Nephron (organoid): Measurements from ENCODE around the gene VPS39.

ENCODE experiments used
- H3K27ac Mint-ChIP-seq, 3 experiments: 2 replicates each; pipeline ENCODE4 v1.8.0; 2020; ENCODE audit warnings: mixed read lengths in 3 of 3, mild to moderate bottlenecking in 2 of 3, moderate library complexity in 1 of 3
- H3K27me3 Mint-ChIP-seq: 2 replicates; pipeline ENCODE4 v1.8.0; 2021; ENCODE audit warnings: low read depth, mild to moderate bottlenecking, moderate library complexity, mixed read lengths
- H3K36me3 Mint-ChIP-seq: 2 replicates; pipeline ENCODE4 v1.8.0; 2020; ENCODE audit warnings: low read depth, mixed read lengths
- H3K4me1 Mint-ChIP-seq: 2 replicates; pipeline ENCODE4 v1.8.0; 2020; ENCODE audit warnings: mixed read lengths
- H3K4me3 Mint-ChIP-seq, 3 experiments: 2 replicates each; pipeline ENCODE4 v1.8.0; 2020; ENCODE audit warnings: mild to moderate bottlenecking in 3 of 3, mixed read lengths in 3 of 3, moderate library complexity in 2 of 3
- H3K9me3 Mint-ChIP-seq: 2 replicates; pipeline ENCODE4 v1.8.0; 2020; ENCODE audit warnings: mixed read lengths
- CTCF ChIP-seq, 3 experiments: fragments of 200-600 bp; sonication (generic); IDR thresholded peaks; one replicate each; pipeline ENCODE4 v1.5.0; 2021; ENCODE audit warnings: antibody characterized with exemption in 3 of 3; ENCODE audit not compliant: unreplicated experiment in 3 of 3

Gene VPS39

GRCh38 chr15:42129364-42129763 is 78.7 kb downstream of the VPS39 start:
- no peak for TF ChIP-seq CTCF (IDR thresholded peaks at IDR 0.05; ENCODE audit: unreplicated experiment in 3 of 3)
- Mint-ChIP-seq H3K9me3 (no peaks in the 10 kb centered on the region), H3K4me3 (no peak overlapping the region), H3K4me1 (no peaks in the 10 kb centered on the region), H3K27ac (no peak overlapping the region), H3K36me3 (no peaks in the 10 kb centered on the region), H3K27me3 (peaks cover 23% of the 10 kb centered on the region)

GRCh38 chr15:42128476-42128875 is 79.6 kb downstream of the VPS39 start:
- Mint-ChIP-seq H3K27ac (no peak overlapping the region), H3K36me3 (no peaks in the 10 kb centered on the region), H3K27me3 (peaks cover 23% of the 10 kb centered on the region), H3K4me1 (no peaks in the 10 kb centered on the region), H3K9me3 (no peaks in the 10 kb centered on the region), H3K4me3 (no peak overlapping the region)
- TF ChIP-seq CTCF (IDR thresholded peaks at IDR 0.05; ENCODE audit: unreplicated experiment in 3 of 3) = no peak

GRCh38 chr15:42123546-42123945 is 84.6 kb downstream of the VPS39 start:
- no peak overlapping the region for H3K27ac Mint-ChIP-seq
- H3K9me3 Mint-ChIP-seq = no peaks in the 10 kb centered on the region
- TF ChIP-seq CTCF (IDR thresholded peaks at IDR 0.05; ENCODE audit: unreplicated experiment in 3 of 3) = no peak
- peaks cover 7% of the 10 kb centered on the region for H3K4me1 Mint-ChIP-seq
- H3K36me3 Mint-ChIP-seq = no peaks in the 10 kb centered on the region
- no peak overlapping the region for H3K4me3 Mint-ChIP-seq
- H3K27me3 Mint-ChIP-seq = peaks cover 16% of the 10 kb centered on the region

- Mint-ChIP-seq H3K36me3 (no peaks in the 10 kb centered on the region), H3K4me3 (no peak overlapping the region), H3K27ac (no peak overlapping the region), H3K27me3 (peaks cover 12% of the 10 kb centered on the region), H3K4me1 (peaks cover 7% of the 10 kb centered on the region), H3K9me3 (no peaks in the 10 kb centered on the region)
- no peak for TF ChIP-seq CTCF (IDR thresholded peaks at IDR 0.05; ENCODE audit: unreplicated experiment in 3 of 3)
Measured at GRCh38 chr15:42121682-42122081, 86.4 kb downstream of the VPS39 start.

GRCh38 chr15:42121021-42121420 is 87.1 kb downstream of the VPS39 start:
- Mint-ChIP-seq H3K27me3 (peaks cover 12% of the 10 kb centered on the region), H3K4me3 (no peak overlapping the region), H3K4me1 (peaks cover 7% of the 10 kb centered on the region), H3K9me3 (peaks cover 3% of the 10 kb centered on the region), H3K27ac (no peak overlapping the region), H3K36me3 (no peaks in the 10 kb centered on the region)
- TF ChIP-seq CTCF (IDR thresholded peaks at IDR 0.05; ENCODE audit: unreplicated experiment in 3 of 3) = no peak

GRCh38 chr15:42120285-42120684 is 87.8 kb downstream of the VPS39 start:
- peaks cover 9% of the 10 kb centered on the region for H3K27me3 Mint-ChIP-seq
- H3K27ac Mint-ChIP-seq = no peak overlapping the region
- peaks cover 3% of the 10 kb centered on the region for H3K9me3 Mint-ChIP-seq
- H3K4me3 Mint-ChIP-seq = no peak overlapping the region
- H3K4me1 Mint-ChIP-seq = peaks cover 7% of the 10 kb centered on the region
- TF ChIP-seq CTCF (IDR thresholded peaks at IDR 0.05; ENCODE audit: unreplicated experiment in 3 of 3) = no peak
- no peaks in the 10 kb centered on the region for H3K36me3 Mint-ChIP-seq
